HEK293T (cell line): ENCODE measurements around the gene ADCY3.

Experiments
- BHLHE40 ChIP-seq: fragments of 450-650 bp; IDR thresholded peaks from 2 replicates; pipeline ENCODE4 v1.6.1; 2016; ENCODE audit warnings: mild to moderate bottlenecking, moderate library complexity, borderline replicate concordance
- CTBP1 ChIP-seq: fragments of 450-650 bp; IDR thresholded peaks from 2 replicates; pipeline ENCODE4 v1.6.1; 2016; ENCODE audit warnings: borderline replicate concordance
- FOXA1 ChIP-seq: fragments of 450-650 bp; IDR thresholded peaks from 2 replicates; pipeline ENCODE4 v1.6.1; 2016; ENCODE audit warnings: mild to moderate bottlenecking
- FOXK2 ChIP-seq: fragments of 450-650 bp; IDR thresholded peaks from 2 replicates; pipeline ENCODE4 v1.6.1; 2016; ENCODE audit warnings: mild to moderate bottlenecking
- FOXM1 ChIP-seq: fragments of 450-650 bp; IDR thresholded peaks from 2 replicates; pipeline ENCODE4 v1.6.1; 2017; ENCODE audit warnings: mild to moderate bottlenecking, borderline replicate concordance
- NFRKB ChIP-seq: fragments of 450-650 bp; IDR thresholded peaks from 2 replicates; pipeline ENCODE4 v1.6.1; 2016; ENCODE audit warnings: mild to moderate bottlenecking, moderate library complexity
- SP1 ChIP-seq: fragments of 450-650 bp; IDR thresholded peaks from 2 replicates; pipeline ENCODE4 v1.6.1; 2017
- SUZ12 ChIP-seq: fragments of 450-650 bp; IDR thresholded peaks from 2 replicates; pipeline ENCODE4 v1.6.1; 2016; ENCODE audit warnings: mild to moderate bottlenecking
- TARDBP ChIP-seq: fragments of 450-650 bp; IDR thresholded peaks from 2 replicates; pipeline ENCODE4 v1.6.1; 2016
- ZNF384 ChIP-seq: fragments of 450-650 bp; IDR thresholded peaks from 2 replicates; pipeline ENCODE4 v1.6.1; 2016
- TF ChIP-seq, protein P1 (sequence below): fragments of 450-650 bp; IDR thresholded peaks from 2 replicates; pipeline ENCODE4 v1.6.1; 2016

DNA sequence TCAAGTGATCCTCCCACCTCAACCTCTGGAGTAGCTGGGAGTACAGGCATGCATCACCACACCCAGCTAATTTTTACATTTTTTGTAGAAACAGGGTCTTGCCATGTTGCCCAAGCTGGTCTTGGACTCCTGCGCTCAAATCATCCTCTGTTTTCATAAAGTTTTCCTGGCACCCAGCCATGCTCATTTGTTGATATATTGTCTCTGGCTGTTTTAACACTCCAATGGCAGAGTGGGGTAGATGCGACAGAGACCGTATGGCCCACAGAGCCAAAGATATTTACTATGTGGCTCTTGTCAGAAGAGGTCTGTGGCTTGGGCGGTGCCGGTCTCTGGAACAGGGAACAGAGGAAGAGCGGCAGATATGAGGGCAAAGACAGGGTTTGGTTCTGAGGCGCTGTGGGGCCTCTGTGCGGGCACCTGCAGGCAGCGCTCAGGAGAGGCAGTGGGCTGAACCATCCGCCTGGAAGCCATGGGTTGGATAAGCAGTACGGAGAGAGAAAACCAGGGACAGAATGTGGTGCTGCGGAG lies 76.6 kb downstream of the ADCY3 start:
- TF ChIP-seq ZNF384: no peak
- no peak for TF ChIP-seq FOXM1
- no peak for TF ChIP-seq TARDBP
- no peak for TF ChIP-seq FOXA1
- no peak for TF ChIP-seq CTBP1
- no peak for TF ChIP-seq NFRKB
- TF ChIP-seq FOXK2: no peak
- no peak for TF ChIP-seq SUZ12
- TF ChIP-seq, protein P1, sequence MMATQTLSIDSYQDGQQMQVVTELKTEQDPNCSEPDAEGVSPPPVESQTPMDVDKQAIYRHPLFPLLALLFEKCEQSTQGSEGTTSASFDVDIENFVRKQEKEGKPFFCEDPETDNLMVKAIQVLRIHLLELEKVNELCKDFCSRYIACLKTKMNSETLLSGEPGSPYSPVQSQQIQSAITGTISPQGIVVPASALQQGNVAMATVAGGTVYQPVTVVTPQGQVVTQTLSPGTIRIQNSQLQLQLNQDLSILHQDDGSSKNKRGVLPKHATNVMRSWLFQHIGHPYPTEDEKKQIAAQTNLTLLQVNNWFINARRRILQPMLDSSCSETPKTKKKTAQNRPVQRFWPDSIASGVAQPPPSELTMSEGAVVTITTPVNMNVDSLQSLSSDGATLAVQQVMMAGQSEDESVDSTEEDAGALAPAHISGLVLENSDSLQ: no peak
- TF ChIP-seq SP1: no peak
- TF ChIP-seq BHLHE40: no peak
